Measurements from ENCODE around the gene C10orf71. TPM values are rescaled to one million over a fixed set of nuclear protein-coding genes. Genes with fewer than 3 reads are reported as not detected.

Gene C10orf71
- total RNA-seq, 1 donor from 2014 or later, result not detected

GRCh38 chr10:49288341-49289065 is 10.5 kb upstream of the C10orf71 start:
- H3K9ac ChIP-seq (ENCODE audit: low read length), result no peak overlapping the region
- H3K27me3 Mint-ChIP-seq (ENCODE audit: low read depth, unreplicated experiment), result peaks cover 32% of the 10 kb centered on the region

DNA sequence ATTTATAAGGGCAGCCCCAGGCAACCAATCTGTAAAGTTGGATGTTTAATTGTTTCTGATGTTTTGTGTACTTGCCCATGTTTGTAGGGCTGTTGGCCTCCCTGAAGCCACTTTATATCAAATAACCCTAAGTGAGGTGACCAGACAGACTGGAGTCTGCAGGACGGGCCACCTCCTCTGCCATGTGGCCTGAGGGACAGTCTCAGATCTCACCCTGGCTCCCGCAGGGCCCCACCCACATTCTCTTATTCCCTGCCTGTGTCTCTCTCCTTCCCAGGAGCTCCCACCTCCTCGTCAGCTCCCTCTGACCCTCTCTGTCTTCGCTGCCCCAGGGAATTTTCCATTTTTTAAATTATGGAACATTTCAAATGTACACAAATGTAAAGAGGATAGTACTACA is 9.5 kb upstream of the C10orf71 start:
- no peak overlapping the region for H3K4me3 ChIP-seq (ENCODE audit: insufficient read depth, low read depth, low read length)
- FAIRE-seq (no peak), DNase-seq (ENCODE audit: low read depth) (no peak)
- Mint-ChIP-seq H3K27ac (ENCODE audit: unreplicated experiment) (no peak overlapping the region), H3K36me3 (ENCODE audit: low read depth, unreplicated experiment) (no peaks in the 10 kb centered on the region), H3K4me3 (ENCODE audit: unreplicated experiment) (no peak overlapping the region), H3K27me3 (ENCODE audit: low read depth, unreplicated experiment) (peaks cover 28% of the 10 kb centered on the region), H3K4me1 (ENCODE audit: low read depth, unreplicated experiment) (no peaks in the 10 kb centered on the region), H3K9me3 (ENCODE audit: unreplicated experiment) (peaks cover 3% of the 10 kb centered on the region)
- TF ChIP-seq, protein P1, sequence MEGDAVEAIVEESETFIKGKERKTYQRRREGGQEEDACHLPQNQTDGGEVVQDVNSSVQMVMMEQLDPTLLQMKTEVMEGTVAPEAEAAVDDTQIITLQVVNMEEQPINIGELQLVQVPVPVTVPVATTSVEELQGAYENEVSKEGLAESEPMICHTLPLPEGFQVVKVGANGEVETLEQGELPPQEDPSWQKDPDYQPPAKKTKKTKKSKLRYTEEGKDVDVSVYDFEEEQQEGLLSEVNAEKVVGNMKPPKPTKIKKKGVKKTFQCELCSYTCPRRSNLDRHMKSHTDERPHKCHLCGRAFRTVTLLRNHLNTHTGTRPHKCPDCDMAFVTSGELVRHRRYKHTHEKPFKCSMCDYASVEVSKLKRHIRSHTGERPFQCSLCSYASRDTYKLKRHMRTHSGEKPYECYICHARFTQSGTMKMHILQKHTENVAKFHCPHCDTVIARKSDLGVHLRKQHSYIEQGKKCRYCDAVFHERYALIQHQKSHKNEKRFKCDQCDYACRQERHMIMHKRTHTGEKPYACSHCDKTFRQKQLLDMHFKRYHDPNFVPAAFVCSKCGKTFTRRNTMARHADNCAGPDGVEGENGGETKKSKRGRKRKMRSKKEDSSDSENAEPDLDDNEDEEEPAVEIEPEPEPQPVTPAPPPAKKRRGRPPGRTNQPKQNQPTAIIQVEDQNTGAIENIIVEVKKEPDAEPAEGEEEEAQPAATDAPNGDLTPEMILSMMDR (IDR thresholded peaks at IDR 0.05; ENCODE audit: insufficient read depth, low read depth, low read length), result no peak
- no peak for TF ChIP-seq EZH2 (IDR thresholded peaks at IDR 0.05; ENCODE audit: insufficient read depth, low read length)
- H3K9me3 ChIP-seq (ENCODE audit: insufficient read depth, low read depth, low read length), result peaks cover 2% of the 10 kb centered on the region
- no peaks in the 10 kb centered on the region for H3K79me2 ChIP-seq (ENCODE audit: insufficient read depth, low read length)
- H3K4me2 ChIP-seq (ENCODE audit: low read length), result no peak overlapping the region
- peaks cover 2% of the 10 kb centered on the region for H3K27me3 ChIP-seq (ENCODE audit: insufficient read depth, low read length)
- no peak overlapping the region for H2AFZ ChIP-seq (ENCODE audit: low read depth, low read length)
- no peaks in the 10 kb centered on the region for H4K20me1 ChIP-seq (ENCODE audit: insufficient read depth, low read length)
- no peak overlapping the region for H3K27ac ChIP-seq (ENCODE audit: low read depth, low read length)
- no peaks in the 10 kb centered on the region for H3K36me3 ChIP-seq (ENCODE audit: insufficient read depth, low read length)
- H3K4me1 ChIP-seq (ENCODE audit: insufficient read depth, low read length), result no peaks in the 10 kb centered on the region
- no peak overlapping the region for H3K9ac ChIP-seq (ENCODE audit: low read length)

More at GRCh38 chr10:49288341-49289065, 10.5 kb upstream of the C10orf71 start:
- H3K27me3 ChIP-seq (ENCODE audit: insufficient read depth, low read length), result peaks cover 2% of the 10 kb centered on the region
- H3K4me2 ChIP-seq (ENCODE audit: low read length), result no peak overlapping the region
- H2AFZ ChIP-seq (ENCODE audit: low read depth, low read length), result no peak overlapping the region
- H3K4me3 Mint-ChIP-seq (ENCODE audit: unreplicated experiment), result no peak overlapping the region
- no peaks in the 10 kb centered on the region for H4K20me1 ChIP-seq (ENCODE audit: insufficient read depth, low read length)
- H3K36me3 Mint-ChIP-seq (ENCODE audit: low read depth, unreplicated experiment), result no peaks in the 10 kb centered on the region
- H3K27ac ChIP-seq (ENCODE audit: low read depth, low read length), result no peak overlapping the region
- H3K9me3 Mint-ChIP-seq (ENCODE audit: unreplicated experiment), result peaks cover 3% of the 10 kb centered on the region
- H3K27ac Mint-ChIP-seq (ENCODE audit: unreplicated experiment), result no peak overlapping the region
- FAIRE-seq (no peak), DNase-seq (ENCODE audit: low read depth) (no peak)
- no peaks in the 10 kb centered on the region for H3K4me1 Mint-ChIP-seq (ENCODE audit: low read depth, unreplicated experiment)
- H3K4me3 ChIP-seq (ENCODE audit: insufficient read depth, low read depth, low read length), result no peak overlapping the region
- peaks cover 2% of the 10 kb centered on the region for H3K9me3 ChIP-seq (ENCODE audit: insufficient read depth, low read depth, low read length)
- no peaks in the 10 kb centered on the region for H3K36me3 ChIP-seq (ENCODE audit: insufficient read depth, low read length)
- no peaks in the 10 kb centered on the region for H3K79me2 ChIP-seq (ENCODE audit: insufficient read depth, low read length)
- no peaks in the 10 kb centered on the region for H3K4me1 ChIP-seq (ENCODE audit: insufficient read depth, low read length)
- TF ChIP-seq EZH2 (IDR thresholded peaks at IDR 0.05; ENCODE audit: insufficient read depth, low read length), result no peak
- TF ChIP-seq, protein P1 (IDR thresholded peaks at IDR 0.05; ENCODE audit: insufficient read depth, low read depth, low read length), result no peak

DNA sequence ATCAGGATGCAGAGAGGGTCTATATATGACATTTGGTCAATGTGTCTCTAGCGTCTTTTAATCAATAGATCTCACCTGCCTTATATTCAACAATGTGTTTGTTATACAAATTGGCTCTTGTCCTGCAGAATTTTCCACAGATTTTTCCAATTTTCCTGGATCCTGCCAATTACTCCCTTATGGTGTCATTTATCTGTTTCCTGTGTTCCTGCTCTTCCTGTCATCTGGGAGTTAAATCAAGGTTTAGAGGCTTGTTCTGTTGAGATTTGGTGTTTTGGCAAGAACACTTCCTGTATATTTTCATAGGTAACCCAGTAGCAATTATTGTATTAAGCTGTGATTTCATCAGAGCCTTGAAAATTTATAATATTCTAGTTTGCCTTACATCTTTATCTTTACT is 8.8 kb upstream of the C10orf71 start:
- no peak overlapping the region for H3K27ac Mint-ChIP-seq (ENCODE audit: unreplicated experiment)
- Histone ChIP-seq H3K27ac (ENCODE audit: low read depth, low read length) (no peak overlapping the region), H3K4me2 (ENCODE audit: low read length) (no peak overlapping the region), H3K9me3 (ENCODE audit: insufficient read depth, low read depth, low read length) (peaks cover 2% of the 10 kb centered on the region), H3K9ac (ENCODE audit: low read length) (no peak overlapping the region), H2AFZ (ENCODE audit: low read depth, low read length) (no peak overlapping the region), H3K36me3 (ENCODE audit: insufficient read depth, low read length) (no peaks in the 10 kb centered on the region), H3K79me2 (ENCODE audit: insufficient read depth, low read length) (no peaks in the 10 kb centered on the region), H3K4me3 (ENCODE audit: insufficient read depth, low read depth, low read length) (no peak overlapping the region), H3K4me1 (ENCODE audit: insufficient read depth, low read length) (no peaks in the 10 kb centered on the region), H3K27me3 (ENCODE audit: insufficient read depth, low read length) (peaks cover 5% of the 10 kb centered on the region), H4K20me1 (ENCODE audit: insufficient read depth, low read length) (no peaks in the 10 kb centered on the region)
- peaks cover 3% of the 10 kb centered on the region for H3K9me3 Mint-ChIP-seq (ENCODE audit: unreplicated experiment)
- no peaks in the 10 kb centered on the region for H3K4me1 Mint-ChIP-seq (ENCODE audit: low read depth, unreplicated experiment)
- H3K4me3 Mint-ChIP-seq (ENCODE audit: unreplicated experiment), result no peak overlapping the region
- H3K36me3 Mint-ChIP-seq (ENCODE audit: low read depth, unreplicated experiment), result no peaks in the 10 kb centered on the region
- TF ChIP-seq, protein P1 (IDR thresholded peaks at IDR 0.05; ENCODE audit: insufficient read depth, low read depth, low read length), result no peak
- TF ChIP-seq EZH2 (IDR thresholded peaks at IDR 0.05; ENCODE audit: insufficient read depth, low read length), result no peak
- DNase-seq (ENCODE audit: low read depth), result no peak
- no peak for FAIRE-seq
- H3K27me3 Mint-ChIP-seq (ENCODE audit: low read depth, unreplicated experiment), result peaks cover 21% of the 10 kb centered on the region

All from astrocyte (in vitro differentiated cells and primary cell).